HepG2 (cell line): ENCODE results near the gene SAC3D1. TPM values are rescaled to one million over a fixed set of nuclear protein-coding genes. Genes with fewer than 3 reads are reported as not detected.

ENCODE experiments used
- ESRRA ChIP-seq: sonication (generic); formaldehyde crosslinking; IDR thresholded peaks from 2 replicates; pipeline ENCODE4 v1.5.1; 2020; ENCODE audit warnings: mild to moderate bottlenecking, low read depth, missing genetic modification reagents
- GATAD2A ChIP-seq: IDR thresholded peaks from 2 replicates; pipeline ENCODE4 v1.6.1; 2016
- HNF4A ChIP-seq: sonication (generic); formaldehyde crosslinking; IDR thresholded peaks from 2 replicates; pipeline ENCODE4 v1.4.0; 2020; ENCODE audit warnings: missing genetic modification reagents
- KLF15 ChIP-seq: sonication (generic); formaldehyde crosslinking; IDR thresholded peaks from 2 replicates; pipeline ENCODE4 v1.8.1; 2023; ENCODE audit warnings: borderline replicate concordance, mild to moderate bottlenecking, inconsistent platforms, missing genetic modification reagents, mixed read lengths
- NFKB2 ChIP-seq: sonication (generic); formaldehyde crosslinking; IDR thresholded peaks from 2 replicates; pipeline ENCODE4 v1.4.0; 2020; ENCODE audit warnings: missing genetic modification reagents, borderline replicate concordance
- NONO ChIP-seq, 2 experiments: fragments of 450-650 bp in 1 of 2; sonication (generic) in 1 of 2; formaldehyde crosslinking in 1 of 2; IDR thresholded peaks in 1 of 2; conservative IDR thresholded peaks in 1 of 2; 2 replicates each; pipeline versions ENCODE4 v1.6.1 to v1.8.0; 2017 to 2022; ENCODE audit warnings: mild to moderate bottlenecking in 1 of 2, missing genetic modification reagents in 1 of 2, moderate library complexity in 1 of 2
- NR2F2 ChIP-seq: IDR thresholded peaks from 2 replicates; pipeline ENCODE4 v1.6.1; 2012; ENCODE audit warnings: low read depth, inconsistent platforms, borderline replicate concordance
- PHF21A ChIP-seq: sonication (generic); formaldehyde crosslinking; IDR thresholded peaks from 2 replicates; pipeline ENCODE4 v1.5.0; 2020; ENCODE audit warnings: mild to moderate bottlenecking, missing genetic modification reagents
- POLR2AphosphoS5 ChIP-seq: IDR thresholded peaks from 2 replicates; pipeline ENCODE4 v1.6.1; 2012; ENCODE audit warnings: low read depth, low read length
- SP4 ChIP-seq: sonication (generic); formaldehyde crosslinking; IDR thresholded peaks from 2 replicates; pipeline ENCODE4 v1.8.1; 2023; ENCODE audit warnings: mild to moderate bottlenecking, missing genetic modification reagents
- TAF1 ChIP-seq: sonication (generic); formaldehyde crosslinking; IDR thresholded peaks from 2 replicates; pipeline ENCODE4 v1.4.0; 2020; ENCODE audit warnings: missing genetic modification reagents
- TRIM24 ChIP-seq: sonication (generic); formaldehyde crosslinking; IDR thresholded peaks from 2 replicates; pipeline ENCODE4 v1.8.0; 2022; ENCODE audit warnings: mild to moderate bottlenecking, missing genetic modification reagents
- YEATS2 ChIP-seq: sonication (generic); formaldehyde crosslinking; IDR thresholded peaks from 2 replicates; pipeline ENCODE4 v1.4.0; 2020; ENCODE audit warnings: missing genetic modification reagents, borderline replicate concordance
- YEATS4 ChIP-seq: sonication (generic); formaldehyde crosslinking; IDR thresholded peaks from 2 replicates; pipeline ENCODE4 v1.4.0; 2020; ENCODE audit warnings: missing genetic modification reagents, borderline replicate concordance
- ZKSCAN1 ChIP-seq: fragments of 150-350 bp; IDR thresholded peaks from 2 replicates; pipeline ENCODE4 v1.6.1; 2014; ENCODE audit warnings: low read length
- ZNF180 ChIP-seq: sonication (generic); formaldehyde crosslinking; IDR thresholded peaks from 2 replicates; pipeline ENCODE4 v1.4.0; 2020; ENCODE audit warnings: low read depth, missing genetic modification reagents, borderline replicate concordance
- ZNF746 ChIP-seq: sonication (generic); formaldehyde crosslinking; IDR thresholded peaks from 2 replicates; pipeline ENCODE4 v1.8.0; 2022; ENCODE audit warnings: mild to moderate bottlenecking, missing genetic modification reagents
- polyA plus RNA-seq, 8 experiments: library from polyadenylated mRNA; depleted of rRNA in 3 of 8; stranded (reverse) in 7 of 8; unstranded in 1 of 8; fragments of >200 nt; fragmentation: Illumina TruSeq in 4 of 8; extraction: Trizol in 4 of 8; gene quantifications; 2 replicates each; pipeline versions ENCODE4 v1.2.1 to v1.2.3, GENCODE V29; 2011 to 2016; ENCODE audit warnings: low read depth in 4 of 8, missing spikeins in 1 of 8, mixed read lengths in 1 of 8; ENCODE audit not compliant: insufficient read depth in 1 of 8
- total RNA-seq, 5 experiments: library from RNA; depleted of rRNA; stranded (reverse); fragments of >200 nt; fragmentation: Illumina TruSeq; extraction: Trizol; gene quantifications; 2 replicates each; pipeline ENCODE4 v1.2.3, GENCODE V29; 2016; ENCODE audit warnings: low read depth in 1 of 5
- TF ChIP-seq, protein P1 (sequence below): sonication (generic); formaldehyde crosslinking; IDR thresholded peaks from 2 replicates; pipeline ENCODE4 v1.5.1; 2020; ENCODE audit warnings: mild to moderate bottlenecking, missing genetic modification reagents, borderline replicate concordance
- TF ChIP-seq, protein P2 (sequence below): sonication (generic); formaldehyde crosslinking; IDR thresholded peaks from 2 replicates; pipeline ENCODE4 v1.8.0; 2022; ENCODE audit warnings: mild to moderate bottlenecking, missing genetic modification reagents
- TF ChIP-seq, protein P3 (sequence below): IDR thresholded peaks from 2 replicates; pipeline ENCODE4 v1.6.1; 2016; ENCODE audit warnings: missing biosample characterization, missing genetic modification reagents, low read depth

Gene SAC3D1
- total and polyA plus RNA-seq, 2 of the 13 experiments (the other 11 are each of a cell fraction or from before 2014, with no cell fraction given): 7.4 to 36.3 TPM

- TF ChIP-seq, protein P1, sequence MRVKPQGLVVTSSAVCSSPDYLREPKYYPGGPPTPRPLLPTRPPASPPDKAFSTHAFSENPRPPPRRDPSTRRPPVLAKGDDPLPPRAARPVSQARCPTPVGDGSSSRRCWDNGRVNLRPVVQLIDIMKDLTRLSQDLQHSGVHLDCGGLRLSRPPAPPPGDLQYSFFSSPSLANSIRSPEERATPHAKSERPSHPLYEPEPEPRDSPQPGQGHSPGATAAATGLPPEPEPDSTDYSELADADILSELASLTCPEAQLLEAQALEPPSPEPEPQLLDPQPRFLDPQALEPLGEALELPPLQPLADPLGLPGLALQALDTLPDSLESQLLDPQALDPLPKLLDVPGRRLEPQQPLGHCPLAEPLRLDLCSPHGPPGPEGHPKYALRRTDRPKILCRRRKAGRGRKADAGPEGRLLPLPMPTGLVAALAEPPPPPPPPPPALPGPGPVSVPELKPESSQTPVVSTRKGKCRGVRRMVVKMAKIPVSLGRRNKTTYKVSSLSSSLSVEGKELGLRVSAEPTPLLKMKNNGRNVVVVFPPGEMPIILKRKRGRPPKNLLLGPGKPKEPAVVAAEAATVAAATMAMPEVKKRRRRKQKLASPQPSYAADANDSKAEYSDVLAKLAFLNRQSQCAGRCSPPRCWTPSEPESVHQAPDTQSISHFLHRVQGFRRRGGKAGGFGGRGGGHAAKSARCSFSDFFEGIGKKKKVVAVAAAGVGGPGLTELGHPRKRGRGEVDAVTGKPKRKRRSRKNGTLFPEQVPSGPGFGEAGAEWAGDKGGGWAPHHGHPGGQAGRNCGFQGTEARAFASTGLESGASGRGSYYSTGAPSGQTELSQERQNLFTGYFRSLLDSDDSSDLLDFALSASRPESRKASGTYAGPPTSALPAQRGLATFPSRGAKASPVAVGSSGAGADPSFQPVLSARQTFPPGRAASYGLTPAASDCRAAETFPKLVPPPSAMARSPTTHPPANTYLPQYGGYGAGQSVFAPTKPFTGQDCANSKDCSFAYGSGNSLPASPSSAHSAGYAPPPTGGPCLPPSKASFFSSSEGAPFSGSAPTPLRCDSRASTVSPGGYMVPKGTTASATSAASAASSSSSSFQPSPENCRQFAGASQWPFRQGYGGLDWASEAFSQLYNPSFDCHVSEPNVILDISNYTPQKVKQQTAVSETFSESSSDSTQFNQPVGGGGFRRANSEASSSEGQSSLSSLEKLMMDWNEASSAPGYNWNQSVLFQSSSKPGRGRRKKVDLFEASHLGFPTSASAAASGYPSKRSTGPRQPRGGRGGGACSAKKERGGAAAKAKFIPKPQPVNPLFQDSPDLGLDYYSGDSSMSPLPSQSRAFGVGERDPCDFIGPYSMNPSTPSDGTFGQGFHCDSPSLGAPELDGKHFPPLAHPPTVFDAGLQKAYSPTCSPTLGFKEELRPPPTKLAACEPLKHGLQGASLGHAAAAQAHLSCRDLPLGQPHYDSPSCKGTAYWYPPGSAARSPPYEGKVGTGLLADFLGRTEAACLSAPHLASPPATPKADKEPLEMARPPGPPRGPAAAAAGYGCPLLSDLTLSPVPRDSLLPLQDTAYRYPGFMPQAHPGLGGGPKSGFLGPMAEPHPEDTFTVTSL (CRISPR knock-in tag): 0 out of 2 replicates have a peak, but pooled peaks have one; percentile 14
- peak; percentile 81 for TF ChIP-seq HNF4A (CRISPR knock-in tag)
- 0 out of 2 replicates have a peak, but pooled peaks have one; percentile 54 for TF ChIP-seq KLF15
- TF ChIP-seq ZNF746 (CRISPR knock-in tag): 0 out of 2 replicates have a peak, but pooled peaks have one; percentile 73
- 0 out of 2 replicates have a peak, but pooled peaks have one; percentile 28 for TF ChIP-seq YEATS4 (CRISPR knock-in tag)
- TF ChIP-seq ESRRA (CRISPR knock-in tag): peak; percentile 78
- no peak for TF ChIP-seq ZNF180 (CRISPR knock-in tag)
- TF ChIP-seq YEATS2 (CRISPR knock-in tag): no peak
- TF ChIP-seq ZKSCAN1: no peak
- TF ChIP-seq TRIM24: no peak
- peak; percentile 52; the same call in 1 of the 2 replicates for TF ChIP-seq NR2F2
- TF ChIP-seq NFKB2: no peak
- TF ChIP-seq PHF21A: peak; percentile 55; the same call in 1 of the 2 replicates
- TF ChIP-seq, protein P2, sequence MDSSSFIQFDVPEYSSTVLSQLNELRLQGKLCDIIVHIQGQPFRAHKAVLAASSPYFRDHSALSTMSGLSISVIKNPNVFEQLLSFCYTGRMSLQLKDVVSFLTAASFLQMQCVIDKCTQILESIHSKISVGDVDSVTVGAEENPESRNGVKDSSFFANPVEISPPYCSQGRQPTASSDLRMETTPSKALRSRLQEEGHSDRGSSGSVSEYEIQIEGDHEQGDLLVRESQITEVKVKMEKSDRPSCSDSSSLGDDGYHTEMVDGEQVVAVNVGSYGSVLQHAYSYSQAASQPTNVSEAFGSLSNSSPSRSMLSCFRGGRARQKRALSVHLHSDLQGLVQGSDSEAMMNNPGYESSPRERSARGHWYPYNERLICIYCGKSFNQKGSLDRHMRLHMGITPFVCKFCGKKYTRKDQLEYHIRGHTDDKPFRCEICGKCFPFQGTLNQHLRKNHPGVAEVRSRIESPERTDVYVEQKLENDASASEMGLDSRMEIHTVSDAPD: peak; percentile 41; the same call in 1 of the 2 replicates
- TF ChIP-seq GATAD2A: peak; percentile 53; the same call in 1 of the 2 replicates
- TF ChIP-seq TAF1 (CRISPR knock-in tag): peak; percentile 35; the same call in 1 of the 2 replicates
- peak; percentile 60; the same call in 1 of the 2 replicates for TF ChIP-seq SP4 (CRISPR knock-in tag)
- peak; percentile 58; the same call in 1 of the 2 replicates for TF ChIP-seq POLR2AphosphoS5
- TF ChIP-seq NONO (IDR thresholded peaks at IDR 0.05): no peak
- 0 out of 2 replicates have a peak, but pooled peaks have one; percentile 13 for TF ChIP-seq NONO (CRISPR knock-in tag; conservative IDR thresholded peaks at IDR 0.05)
- TF ChIP-seq, protein P3, sequence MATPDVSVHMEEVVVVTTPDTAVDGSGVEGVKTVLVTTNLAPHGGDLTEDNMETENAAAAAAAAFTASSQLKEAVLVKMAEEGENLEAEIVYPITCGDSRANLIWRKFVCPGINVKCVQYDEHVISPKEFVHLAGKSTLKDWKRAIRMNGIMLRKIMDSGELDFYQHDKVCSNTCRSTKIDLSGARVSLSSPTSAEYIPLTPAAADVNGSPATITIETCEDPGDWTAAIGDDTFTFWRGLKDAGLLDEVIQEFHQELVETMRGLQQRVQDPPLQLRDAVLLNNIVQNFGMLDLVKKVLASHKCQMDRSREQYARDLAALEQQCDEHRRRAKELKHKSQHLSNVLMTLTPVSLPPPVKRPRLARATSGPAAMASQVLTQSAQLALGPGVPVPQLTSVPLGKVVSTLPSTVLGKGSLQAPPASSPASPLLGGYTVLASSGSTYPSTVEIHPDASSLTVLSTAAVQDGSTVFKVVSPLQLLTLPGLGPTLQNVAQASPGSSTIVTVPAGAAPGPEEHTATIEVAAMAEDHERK (CRISPR knock-in tag): no peak
Measured at GRCh38 chr11:65058419-65059054, 17.5 kb downstream of the SAC3D1 start, which contains the start of gene NAALADL1 (continued).
